ENCODE data around the gene ZNF628.
"Not testable (repeated sequence)": the region's sequence is repeated elsewhere in the genome, so short reads cannot be mapped to it uniquely, and the experiment has no call there.

ZNF628 gene

GRCh38 chr19:55476100-55476775 is at the start of gene ZNF628:
Gene ZNF628 (plus strand): TSS chr19:55476617. CDS start chr19:55479911, 3,294 bp downstream.
- peak; percentile 100 for DNase-seq

- no peak for DNase-seq
Measured at GRCh38 chr19:55431183-55431582, 45.2 kb upstream of the ZNF628 start.

- no peak for DNase-seq
Measured at GRCh38 chr19:55432241-55432959, 44.0 kb upstream of the ZNF628 start.

- no peak for DNase-seq
Measured at GRCh38 chr19:55433292-55433691, 43.1 kb upstream of the ZNF628 start.

- DNase-seq: no peak
Measured at GRCh38 chr19:55434356-55434919, 42.0 kb upstream of the ZNF628 start.

- no peak for DNase-seq
Measured at GRCh38 chr19:55435020-55435419, 41.4 kb upstream of the ZNF628 start.

- no peak for DNase-seq
Measured at GRCh38 chr19:55436847-55437246, 39.6 kb upstream of the ZNF628 start.

GRCh38 chr19:55437410-55437809 is 39.0 kb upstream of the ZNF628 start:
- no peak for DNase-seq

- no peak for DNase-seq
Measured at GRCh38 chr19:55439052-55439451, 37.4 kb upstream of the ZNF628 start.

- DNase-seq: peak; percentile 80
Measured at GRCh38 chr19:55440411-55441105, 35.9 kb upstream of the ZNF628 start.

- peak; percentile 51 for DNase-seq
Measured at GRCh38 chr19:55441319-55441691, 35.1 kb upstream of the ZNF628 start.

GRCh38 chr19:55441692-55442321 is 34.6 kb upstream of the ZNF628 start:
- peak; percentile 88 for DNase-seq

GRCh38 chr19:55442372-55442961 is 34.0 kb upstream of the ZNF628 start:
- peak; percentile 77 for DNase-seq

GRCh38 chr19:55443045-55443823 is 33.2 kb upstream of the ZNF628 start, which contains the start of gene SHISA7:
Gene SHISA7 (minus strand): TSS chr19:55443300. CDS start chr19:55442863, 437 bp downstream.
- peak; percentile 58 for DNase-seq

- DNase-seq: no peak
Measured at GRCh38 chr19:55443824-55444480, 32.5 kb upstream of the ZNF628 start.

GRCh38 chr19:55444646-55445045 is 31.8 kb upstream of the ZNF628 start:
- DNase-seq: no peak

- DNase-seq: no peak
Measured at GRCh38 chr19:55446060-55446459, 30.4 kb upstream of the ZNF628 start.

GRCh38 chr19:55447421-55448174 is 28.8 kb upstream of the ZNF628 start:
- DNase-seq: peak; percentile 54

GRCh38 chr19:55448175-55448490 is 28.3 kb upstream of the ZNF628 start:
- DNase-seq: not testable (repeated sequence)

GRCh38 chr19:55449469-55449868 is 26.9 kb upstream of the ZNF628 start:
- DNase-seq: no peak
